Adrenal gland (tissue), 5 donors: ENCODE results near the gene COQ8B.

Experiments used
- CTCF ChIP-seq, 6 experiments: fragments of 450-650 bp in 4 of 6; fragments of 200-600 bp in 2 of 6; sonication (generic) in 1 of 6; IDR thresholded peaks; 1 replicate in 5 of 6; 2 replicates in 1 of 6; pipeline versions ENCODE4 v1.5.1 to v1.8.0; 2016 to 2021; ENCODE audit warnings: antibody characterized with exemption in 6 of 6, mild to moderate bottlenecking in 2 of 6, moderate library complexity in 1 of 6
- POLR2A ChIP-seq, 2 donors: fragments of 450-650 bp; IDR thresholded peaks; one replicate each; pipeline ENCODE4 v1.6.1; 2017; ENCODE audit warnings: antibody characterized with exemption in 2 of 2, mild to moderate bottlenecking in 2 of 2, moderate library complexity in 1 of 2
- donor health status: DM: no; HTN: no; CAD: no.

DNA sequence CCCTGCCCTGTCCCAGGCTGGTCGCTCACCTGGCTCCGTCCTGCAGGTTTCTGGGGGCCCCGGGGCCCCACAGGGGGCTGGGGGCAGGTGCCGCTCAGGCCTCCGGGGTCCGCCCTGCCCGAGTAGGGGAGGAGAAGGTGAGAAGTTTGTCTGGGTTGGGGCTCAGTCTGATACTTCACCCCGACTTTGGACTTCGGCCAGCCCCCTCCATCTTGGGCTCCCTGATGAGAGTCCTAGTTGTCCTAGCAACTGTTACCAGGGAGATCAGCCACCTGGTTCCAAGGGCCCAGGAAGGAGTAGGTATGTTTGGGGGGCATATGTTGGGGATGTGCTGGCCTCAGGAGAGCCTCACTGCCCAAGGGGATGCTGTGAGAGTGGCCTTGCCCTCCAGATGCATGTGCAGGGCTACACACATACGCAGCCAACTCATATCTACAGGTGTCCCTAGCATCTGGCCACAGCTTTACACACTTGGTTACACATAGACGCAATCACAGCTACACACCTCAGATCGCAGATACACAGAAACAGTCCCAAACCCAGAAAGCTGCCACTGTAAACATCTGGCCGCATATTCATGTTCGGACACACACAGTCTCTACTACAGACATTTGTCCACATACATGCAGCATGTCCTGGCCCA, 29.7 kb downstream of the COQ8B start:
- TF ChIP-seq CTCF (IDR thresholded peaks at IDR 0.05) (no peak), POLR2A (IDR thresholded peaks at IDR 0.05) (no peak)
